NCI-H510A (cell line): ENCODE results near the gene DAB2.

Experiments
- DNase-seq: peaks from one replicate; lab custom pipeline; 2025; lab: John Stamatoyannopoulos, UW

Gene DAB2

DNA sequence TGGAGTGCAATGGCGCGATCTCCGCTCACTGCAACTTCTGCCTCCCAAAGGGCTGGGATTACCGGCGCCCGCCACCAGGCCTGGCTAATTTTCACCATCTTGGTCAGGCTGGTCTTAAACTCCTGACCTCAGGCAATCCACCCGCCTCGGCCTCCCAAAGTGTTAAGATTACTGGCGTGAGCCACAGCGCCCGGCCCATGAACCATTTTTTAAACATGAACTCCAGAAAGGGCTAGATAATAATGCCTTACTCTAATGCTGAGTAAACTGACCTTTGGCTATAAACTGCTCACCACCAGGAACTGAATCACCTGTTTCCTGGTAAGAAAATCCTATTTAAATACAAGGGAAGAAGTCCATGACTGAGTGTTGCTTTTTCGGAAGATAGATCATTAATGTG, 23.2 kb upstream of the DAB2 start:
- DNase-seq: no peak

DNA sequence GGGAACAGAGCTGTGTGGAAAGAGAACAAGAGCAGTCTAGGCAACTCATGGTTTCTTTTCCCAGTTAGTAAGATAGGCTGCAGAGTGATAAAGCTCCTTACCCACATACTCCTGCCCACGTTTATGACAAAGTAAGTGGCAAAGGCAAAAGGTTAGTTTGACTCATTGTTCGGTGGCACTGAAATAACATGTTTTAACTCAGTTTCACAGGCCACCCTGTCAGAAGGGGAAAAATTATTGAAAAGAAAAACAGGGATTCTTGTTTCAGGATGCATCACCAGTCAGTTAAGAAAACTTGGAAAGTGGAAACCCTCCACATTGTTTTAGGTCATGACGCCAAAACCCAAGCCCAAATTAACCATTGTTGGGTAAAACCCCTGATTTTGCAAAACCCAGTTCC, 22.3 kb upstream of the DAB2 start:
- no peak for DNase-seq

DNA sequence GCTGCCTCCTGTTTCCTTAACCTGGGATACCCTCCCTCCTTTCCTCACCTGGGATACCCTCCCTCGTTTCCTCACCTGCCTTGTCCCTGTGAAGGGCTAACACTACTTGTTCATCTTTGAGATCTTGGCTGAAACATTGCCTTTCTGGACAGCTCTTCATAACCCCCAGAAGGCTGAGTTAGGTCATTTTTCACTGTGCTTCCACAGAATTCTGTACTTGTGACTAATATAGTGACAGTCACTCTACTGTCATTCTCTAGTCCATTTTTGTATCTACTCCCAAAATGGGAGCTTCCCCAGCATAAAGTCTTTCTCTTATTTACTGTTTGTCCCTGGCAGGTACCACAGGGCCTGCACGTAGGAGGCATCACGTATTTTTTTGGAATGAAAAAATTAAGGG, 21.5 kb upstream of the DAB2 start:
- no peak for DNase-seq

- no peak for DNase-seq
Observed at GRCh38 chr5:39443911-39444310, 19.1 kb upstream of the DAB2 start.

GRCh38 chr5:39442991-39443390, 18.2 kb upstream of the DAB2 start:
- DNase-seq: no peak

DNA sequence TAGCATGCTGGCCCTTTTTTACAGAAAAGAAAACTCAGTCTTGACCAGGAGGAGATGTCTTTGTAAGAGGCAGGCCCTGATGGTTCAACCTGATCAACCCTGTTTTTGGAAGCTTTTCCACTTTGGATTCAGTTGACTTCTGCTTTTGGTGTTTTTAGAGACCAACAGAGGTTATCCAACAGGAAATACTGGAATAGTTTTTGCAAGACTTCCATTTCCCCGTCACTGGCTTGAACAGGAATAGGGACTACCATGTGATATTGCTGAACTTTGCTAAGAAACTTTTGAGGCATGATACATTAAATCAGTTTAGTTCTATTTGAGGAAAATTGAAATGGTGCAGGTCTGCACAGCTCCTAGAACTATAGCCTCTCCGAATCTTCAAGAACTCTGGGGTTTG, 17.1 kb upstream of the DAB2 start:
- no peak for DNase-seq

DNA sequence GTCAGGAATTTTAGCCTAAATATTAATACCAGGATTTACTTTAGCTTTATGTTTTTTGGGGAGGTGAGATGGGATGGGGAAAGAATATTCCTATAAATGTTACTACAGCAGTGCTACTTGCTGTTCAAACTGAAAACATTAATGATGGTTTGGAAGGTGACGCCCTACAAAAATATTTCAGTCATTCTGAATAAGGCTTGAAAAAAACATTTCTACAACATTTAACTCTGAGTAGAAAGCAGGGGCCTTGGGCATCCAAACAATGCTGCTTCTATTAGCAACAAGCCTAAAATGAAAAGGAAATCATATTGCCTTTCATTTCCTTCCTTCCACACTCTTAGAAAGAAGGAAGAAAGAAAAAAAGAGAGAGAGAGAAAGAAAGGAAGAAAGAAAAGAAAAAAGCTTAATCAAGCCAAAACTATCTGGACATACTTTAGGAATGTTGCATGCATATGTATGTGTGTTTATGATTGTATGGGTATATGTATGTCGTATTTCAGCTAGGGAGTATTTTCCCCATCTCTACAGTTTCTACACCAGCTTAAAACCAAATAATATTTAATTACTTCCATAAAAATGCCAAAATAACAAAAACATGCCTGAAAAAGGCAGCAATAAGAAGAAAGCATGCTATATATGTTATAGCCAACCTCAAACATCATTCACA, 16.3 kb upstream of the DAB2 start:
- DNase-seq: no peak

DNA sequence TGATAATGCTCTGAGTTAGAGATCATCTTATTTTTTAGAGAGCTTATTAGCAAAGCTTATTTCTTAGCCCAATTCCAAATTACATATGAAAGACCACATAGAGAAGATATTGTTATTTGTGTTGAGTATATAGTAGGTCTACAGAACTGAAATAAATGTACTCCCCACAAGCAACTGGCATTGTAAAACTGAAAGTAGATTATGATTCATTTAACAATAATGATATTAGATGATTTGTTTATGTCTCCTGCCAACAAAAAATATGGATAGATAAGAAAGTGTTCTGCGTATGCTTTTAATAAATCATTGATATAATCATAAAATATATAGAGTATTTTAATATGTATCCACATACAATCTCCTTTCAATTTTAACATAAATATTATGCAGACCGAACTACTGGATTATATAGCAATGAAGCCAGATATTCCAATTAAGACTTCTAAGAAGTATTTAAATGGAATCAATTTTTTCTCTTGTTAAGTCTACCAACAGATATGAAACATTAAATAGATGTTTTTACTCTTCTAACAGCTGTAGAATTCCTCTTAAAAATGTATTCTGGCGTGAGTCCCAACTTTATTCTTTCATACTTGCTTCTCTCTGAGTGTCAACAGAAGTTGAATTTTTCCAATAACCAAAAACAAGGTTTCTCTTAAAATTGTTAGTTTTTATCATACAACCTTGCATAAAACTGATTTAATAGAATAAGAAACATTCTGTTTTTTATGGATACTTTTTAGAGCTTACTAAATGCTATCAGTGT, 15.6 kb upstream of the DAB2 start:
- no peak for DNase-seq

DNA sequence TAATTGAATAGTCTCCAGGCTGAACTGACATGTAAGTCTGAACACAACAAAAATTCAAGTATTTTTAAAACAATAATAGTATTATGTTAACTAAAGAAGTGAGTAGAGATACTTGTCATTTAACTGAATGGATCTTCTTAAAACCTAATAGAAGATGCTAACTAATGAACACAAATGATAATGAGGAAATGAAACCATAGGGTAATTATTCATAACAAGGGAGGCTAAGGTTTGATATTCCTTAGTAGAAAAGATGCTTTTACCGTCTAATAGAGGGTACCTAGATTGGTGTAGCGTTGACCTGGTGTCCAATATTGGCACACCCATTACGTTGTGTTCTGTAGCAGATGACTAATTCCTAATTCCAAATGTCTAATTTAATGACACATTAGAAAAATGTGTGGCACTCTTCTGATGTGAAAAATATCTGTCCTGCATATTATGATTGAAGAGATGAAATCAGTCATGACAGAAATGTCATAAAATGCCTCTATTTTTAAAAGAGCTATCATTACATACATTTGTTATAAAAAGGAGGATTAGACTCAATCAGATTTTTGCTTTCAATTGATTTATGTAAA, 14.9 kb upstream of the DAB2 start:
- DNase-seq: no peak

DNA sequence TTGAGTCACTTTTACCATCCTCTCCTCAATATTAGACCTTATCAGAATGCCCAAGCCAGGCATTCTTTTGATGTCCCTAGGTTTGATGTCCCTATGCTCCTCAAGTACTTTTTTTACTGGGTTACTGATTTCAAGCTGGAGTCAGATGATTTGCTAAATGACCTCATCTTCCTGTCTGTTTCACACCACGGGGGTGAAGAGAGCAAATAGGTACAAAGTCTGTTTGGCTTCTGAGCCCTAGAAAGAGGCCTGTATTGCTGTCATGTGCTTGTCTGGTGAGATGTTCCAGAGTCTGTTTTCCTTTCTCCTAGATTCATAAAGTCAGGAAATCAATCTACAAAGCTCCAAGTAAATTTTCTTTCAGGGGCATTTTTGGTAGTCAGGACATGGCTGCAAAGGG, 12.7 kb upstream of the DAB2 start:
- no peak for DNase-seq

DNA sequence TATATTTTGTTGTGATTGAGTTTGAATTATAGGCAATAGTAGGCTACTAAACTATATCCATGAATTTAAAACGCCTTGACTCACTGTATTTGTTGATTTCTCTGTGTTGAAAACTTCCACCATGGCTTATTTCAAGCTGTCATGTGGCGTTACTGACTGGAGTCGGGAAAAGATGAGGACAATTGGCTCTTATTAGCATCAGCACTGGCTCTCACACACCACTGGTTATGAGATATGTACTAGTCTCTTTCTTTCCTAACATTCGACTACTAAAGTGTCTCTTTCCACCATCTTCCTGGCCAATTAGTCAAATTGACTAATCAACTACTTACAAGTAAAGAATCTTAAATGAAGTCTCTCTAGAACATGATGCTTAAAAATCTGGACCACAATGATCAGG, 9.1 kb upstream of the DAB2 start:
- DNase-seq: no peak

GRCh38 chr5:39432696-39433530, 8.1 kb upstream of the DAB2 start:
- DNase-seq: no peak

GRCh38 chr5:39430461-39430860, 5.7 kb upstream of the DAB2 start:
- no peak for DNase-seq

- no peak for DNase-seq
Observed at GRCh38 chr5:39428640-39429039, 3.9 kb upstream of the DAB2 start.

- no peak for DNase-seq
Observed at GRCh38 chr5:39427633-39428032, 2.9 kb upstream of the DAB2 start.

- DNase-seq: no peak
Observed at GRCh38 chr5:39427229-39427628, 2.4 kb upstream of the DAB2 start.

DNA sequence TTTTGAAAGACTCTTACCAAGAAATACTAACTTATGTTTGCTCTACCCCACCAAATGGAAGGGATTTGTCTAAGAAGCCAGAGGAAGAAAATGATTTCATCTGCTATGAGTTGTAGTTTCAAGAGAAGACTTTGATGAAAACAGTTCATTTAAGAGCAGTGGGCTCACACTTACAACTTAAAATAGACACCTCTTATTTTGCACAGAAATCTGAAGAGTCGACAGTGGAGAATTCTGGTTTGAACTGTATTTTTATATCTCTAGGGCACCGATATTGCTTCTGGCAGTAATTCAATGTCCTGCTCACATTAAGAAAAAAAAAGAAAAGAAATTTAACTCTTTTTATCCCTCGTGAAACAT, 1.9 kb upstream of the DAB2 start:
- no peak for DNase-seq

GRCh38 chr5:39426051-39426745, 1.4 kb upstream of the DAB2 start:
- DNase-seq: no peak

DNA sequence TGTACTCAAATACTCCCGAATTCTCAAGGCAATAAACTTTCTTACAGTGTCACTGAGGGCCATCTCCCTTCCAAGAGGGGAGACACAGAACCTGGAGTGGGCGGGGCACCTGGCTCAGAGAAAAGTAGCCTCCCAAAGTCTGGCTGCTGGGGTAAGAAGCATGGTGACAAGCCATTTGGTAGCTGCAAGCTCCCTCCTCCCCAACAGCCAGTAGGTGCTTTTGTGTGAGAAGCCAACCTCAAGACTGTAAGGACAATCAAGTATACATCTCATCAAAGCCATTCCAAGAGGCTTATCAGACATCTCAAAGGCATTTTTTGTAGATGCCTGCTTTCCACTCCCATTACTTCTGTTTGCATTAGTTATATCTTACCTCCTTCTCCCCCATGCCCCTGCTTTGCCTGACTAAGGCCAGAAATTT, 1.4 kb downstream of the DAB2 start:
- no peak for DNase-seq

- DNase-seq: no peak
Observed at GRCh38 chr5:39422728-39423285, 2.0 kb downstream of the DAB2 start.

DNA sequence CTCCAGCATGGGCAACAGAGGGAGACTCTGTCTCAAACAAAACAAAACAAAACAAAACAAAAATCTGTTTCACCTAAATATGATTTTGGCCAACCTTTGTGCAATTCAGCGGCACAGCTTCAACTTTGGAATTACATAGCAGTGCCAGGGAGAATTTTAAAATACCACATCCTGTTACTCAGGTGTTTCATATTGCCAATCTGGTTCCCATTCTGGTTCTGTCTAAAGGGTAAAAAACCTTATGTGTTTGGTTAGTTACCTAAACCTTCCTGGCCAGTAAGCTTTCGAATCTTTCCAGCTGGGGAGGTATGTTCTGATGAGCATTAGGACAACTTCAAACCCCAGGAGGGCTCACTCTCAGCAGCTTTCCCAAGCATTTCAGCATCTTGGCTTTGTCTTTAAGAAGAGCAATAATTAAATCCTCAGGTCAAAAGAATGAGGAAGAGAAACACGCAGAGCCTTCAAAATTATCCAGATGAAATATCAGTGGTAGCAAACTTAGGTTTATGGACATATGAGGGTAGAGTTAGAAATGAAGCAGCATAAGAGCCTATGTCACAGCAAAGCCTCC, 2.7 kb downstream of the DAB2 start:
- no peak for DNase-seq
